ENCODE measurements around the gene SLTM.
"Not testable (repeated sequence)": the region's sequence is repeated elsewhere in the genome, so short reads cannot be mapped to it uniquely, and the experiment has no call there.

GRCh38 chr15:58920447-58920846 is 13.0 kb downstream of the SLTM start:
- TF ChIP-seq POLR2A, POLR2AphosphoS5, EP300 (IDR thresholded peaks at IDR 0.05): not testable (repeated sequence)
- TF ChIP-seq, protein P1, sequence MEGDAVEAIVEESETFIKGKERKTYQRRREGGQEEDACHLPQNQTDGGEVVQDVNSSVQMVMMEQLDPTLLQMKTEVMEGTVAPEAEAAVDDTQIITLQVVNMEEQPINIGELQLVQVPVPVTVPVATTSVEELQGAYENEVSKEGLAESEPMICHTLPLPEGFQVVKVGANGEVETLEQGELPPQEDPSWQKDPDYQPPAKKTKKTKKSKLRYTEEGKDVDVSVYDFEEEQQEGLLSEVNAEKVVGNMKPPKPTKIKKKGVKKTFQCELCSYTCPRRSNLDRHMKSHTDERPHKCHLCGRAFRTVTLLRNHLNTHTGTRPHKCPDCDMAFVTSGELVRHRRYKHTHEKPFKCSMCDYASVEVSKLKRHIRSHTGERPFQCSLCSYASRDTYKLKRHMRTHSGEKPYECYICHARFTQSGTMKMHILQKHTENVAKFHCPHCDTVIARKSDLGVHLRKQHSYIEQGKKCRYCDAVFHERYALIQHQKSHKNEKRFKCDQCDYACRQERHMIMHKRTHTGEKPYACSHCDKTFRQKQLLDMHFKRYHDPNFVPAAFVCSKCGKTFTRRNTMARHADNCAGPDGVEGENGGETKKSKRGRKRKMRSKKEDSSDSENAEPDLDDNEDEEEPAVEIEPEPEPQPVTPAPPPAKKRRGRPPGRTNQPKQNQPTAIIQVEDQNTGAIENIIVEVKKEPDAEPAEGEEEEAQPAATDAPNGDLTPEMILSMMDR (IDR thresholded peaks at IDR 0.05): not testable (repeated sequence)

Measured in sigmoid colon (tissue), 4 donors.